Esophagus mucosa (tissue), 1 donor: ENCODE measurements around the gene MAPK4. TPM values are rescaled to one million over a fixed set of nuclear protein-coding genes. Genes with fewer than 3 reads are reported as not detected.
"Not testable (repeated sequence)": the region's sequence is repeated elsewhere in the genome, so short reads cannot be mapped to it uniquely, and the experiment has no call there.

Experiments used
- ATAC-seq: fragments of 200-7000 bp; cut with Tn5 transposase; one replicate; pipeline ENCODE4 v1.9.1; 2020
- total RNA-seq: library from RNA; stranded (reverse); gene quantifications from one replicate; pipeline ENCODE4 v1.2.4, GENCODE V29; 2023
- donor health status: DM: yes; HTN: yes; CAD: no.

The MAPK4 gene
- total RNA-seq, 1 donor from 2014 or later: 0.12 TPM

DNA sequence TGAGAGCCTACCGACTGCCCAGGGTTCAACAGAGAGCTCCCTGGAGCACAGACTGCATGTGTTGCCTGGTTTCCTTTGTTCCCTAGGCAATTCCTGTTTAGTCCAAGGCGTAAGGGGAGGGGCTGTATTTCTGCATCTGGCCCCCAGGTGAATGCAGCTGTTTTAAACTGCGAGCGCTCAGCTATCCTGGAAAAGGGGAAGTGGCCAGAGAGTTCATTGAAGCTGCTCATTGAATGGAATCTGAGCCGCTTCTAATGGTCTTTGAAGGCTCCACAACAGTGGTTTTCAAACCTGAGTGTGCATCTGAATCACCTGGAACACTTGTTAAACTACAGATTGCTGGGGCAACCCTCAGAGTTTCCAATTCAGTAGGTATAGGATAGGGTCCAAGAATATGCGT, 18.1 kb downstream of the MAPK4 start:
- ATAC-seq: no peak

DNA sequence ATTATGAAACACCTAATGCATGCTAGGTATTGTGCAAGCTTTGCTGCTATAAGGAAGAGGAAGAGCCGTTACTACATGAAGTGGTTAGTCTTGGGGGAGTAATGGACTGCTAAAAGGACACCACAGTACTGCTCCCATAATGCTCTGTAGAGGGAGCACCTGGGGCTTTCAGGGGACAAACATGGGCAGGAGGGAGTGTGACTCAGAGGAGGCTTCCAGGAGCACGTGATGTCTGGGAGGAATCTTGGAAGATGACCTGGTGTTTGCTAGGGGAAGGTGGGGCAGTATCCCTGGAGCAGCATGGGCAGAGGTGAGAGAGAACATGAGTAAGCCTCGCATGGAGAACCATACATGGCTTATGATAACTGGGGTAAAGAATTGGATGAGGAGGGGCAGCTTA, 18.8 kb downstream of the MAPK4 start:
- ATAC-seq: peak; percentile 37

DNA sequence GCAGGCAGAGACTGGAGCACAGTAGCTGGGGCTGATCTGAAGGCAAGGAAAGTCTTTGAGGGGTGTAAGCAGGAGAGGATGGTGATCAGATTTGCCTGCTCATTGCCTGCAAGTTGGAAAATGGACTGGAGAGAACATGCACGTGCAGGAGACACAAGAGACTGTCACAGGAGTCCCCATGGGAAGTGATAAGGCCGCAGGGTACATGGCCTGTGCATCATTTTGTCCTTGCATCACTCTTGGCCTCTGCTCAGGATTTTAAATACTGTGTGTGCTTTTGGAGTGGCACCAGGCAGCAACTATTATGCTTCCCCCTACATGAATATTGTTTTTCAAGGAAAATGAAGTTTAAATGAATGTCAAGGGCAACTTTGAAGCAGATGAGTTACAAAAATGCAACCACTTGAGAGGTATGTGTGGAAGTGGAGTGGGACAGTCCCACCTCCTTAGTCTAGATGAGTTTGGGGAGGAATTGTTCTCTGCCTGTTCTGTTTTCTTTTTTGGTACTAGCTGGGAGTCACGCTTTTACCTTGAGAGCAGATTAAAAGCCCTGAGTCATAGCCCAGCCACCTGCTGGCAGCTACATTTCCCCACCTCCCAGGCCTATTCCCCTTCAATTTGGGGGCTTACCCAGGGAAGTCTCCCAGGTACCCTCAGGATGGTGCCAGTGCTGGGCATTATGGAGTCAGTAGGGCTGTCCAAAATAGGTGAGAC, 19.3 kb downstream of the MAPK4 start:
- no peak for ATAC-seq

DNA sequence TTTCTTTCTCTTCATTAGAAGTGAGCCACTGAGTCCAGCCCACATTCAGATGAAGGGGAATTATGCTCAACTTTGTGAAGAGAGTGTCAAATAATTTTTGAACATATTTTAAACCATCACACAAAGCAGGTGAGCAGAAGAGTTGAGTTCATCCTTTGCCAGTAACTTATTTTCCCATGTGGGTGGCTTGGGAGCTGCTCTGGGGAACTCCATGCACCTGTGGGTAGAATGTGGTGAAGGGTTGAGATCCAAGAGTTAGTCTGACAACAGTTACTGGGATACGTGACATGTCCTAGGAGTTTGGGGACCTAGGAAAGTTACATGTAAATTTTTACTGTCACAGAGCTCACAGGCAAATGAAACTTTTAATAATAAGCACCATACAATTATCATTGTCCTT, 21.6 kb downstream of the MAPK4 start:
- no peak for ATAC-seq

DNA sequence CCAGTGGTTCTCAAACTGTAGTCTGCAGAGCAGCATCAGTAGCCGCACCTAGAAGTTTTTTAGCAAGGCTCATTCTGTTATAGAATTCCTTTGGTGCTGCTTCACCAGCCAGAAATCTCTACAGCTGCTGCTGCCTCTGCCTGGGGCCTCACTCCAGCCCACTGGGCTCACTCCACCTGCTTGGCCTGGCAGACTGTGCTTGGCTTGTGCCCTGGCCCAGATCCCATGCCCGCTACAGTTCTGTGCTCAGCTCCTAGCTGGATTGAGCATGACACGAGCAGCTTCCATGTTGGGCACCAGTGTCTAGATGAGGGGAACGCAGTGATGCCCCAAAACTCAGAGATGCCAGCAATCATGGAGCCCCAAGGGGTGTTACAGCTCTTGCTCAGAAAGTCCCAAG, 22.6 kb downstream of the MAPK4 start:
- ATAC-seq: no peak

DNA sequence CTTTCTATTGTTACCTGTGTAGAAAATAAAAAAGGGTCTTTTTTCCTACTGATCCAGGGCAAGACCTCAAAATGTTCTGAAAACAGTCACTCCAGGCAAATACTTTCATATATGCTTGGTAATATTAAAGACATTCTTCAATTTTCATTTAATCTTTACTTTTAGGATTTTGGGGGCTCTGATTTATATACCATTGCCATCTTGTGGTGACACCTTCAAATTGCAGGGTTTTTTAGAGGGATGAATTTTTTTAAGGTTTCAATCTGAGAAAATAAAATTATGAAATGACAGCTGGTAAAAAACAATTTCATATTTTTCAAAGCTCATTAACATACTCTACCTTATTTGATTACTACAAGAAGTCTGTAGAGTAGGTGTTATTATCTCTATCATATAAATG, 26.8 kb downstream of the MAPK4 start:
- ATAC-seq: no peak

DNA sequence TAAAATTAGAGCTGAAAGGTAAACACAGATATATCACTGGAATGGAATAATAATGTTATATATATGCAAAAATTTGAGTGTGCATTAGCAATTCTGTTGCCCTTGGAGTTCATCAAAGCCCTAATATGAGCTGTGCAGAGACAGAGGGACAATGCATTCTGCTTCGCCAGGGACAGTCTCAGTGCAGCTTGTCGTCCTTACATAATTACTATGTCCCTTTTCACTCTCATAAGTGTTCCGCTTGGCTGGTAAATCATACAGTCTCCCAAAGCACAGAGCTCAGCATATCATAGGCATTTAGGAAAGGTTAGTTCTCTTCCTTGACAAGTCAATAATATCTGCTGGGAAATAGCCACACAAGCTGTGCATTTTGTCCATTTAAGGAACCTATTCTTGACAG, 30.7 kb downstream of the MAPK4 start:
- ATAC-seq: no peak

DNA sequence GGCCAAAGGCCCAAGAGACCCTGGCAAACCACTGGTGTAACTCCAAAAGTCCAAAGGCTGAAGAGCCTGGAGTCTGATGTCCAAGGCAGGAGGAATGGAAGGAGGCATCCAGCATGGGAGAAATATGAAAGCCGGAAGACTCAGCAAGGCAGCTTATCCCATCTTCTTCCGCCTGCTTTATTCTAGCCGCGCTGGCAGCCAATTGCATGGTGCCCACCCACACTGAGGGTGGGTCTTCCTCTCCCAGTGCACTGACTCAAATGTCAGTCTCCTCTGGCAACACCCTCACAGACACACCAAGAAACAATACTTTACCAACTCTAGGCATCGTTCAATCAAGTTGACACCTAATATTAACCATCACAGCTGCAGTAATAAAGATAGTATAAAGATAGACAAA, 34.1 kb downstream of the MAPK4 start:
- no peak for ATAC-seq

DNA sequence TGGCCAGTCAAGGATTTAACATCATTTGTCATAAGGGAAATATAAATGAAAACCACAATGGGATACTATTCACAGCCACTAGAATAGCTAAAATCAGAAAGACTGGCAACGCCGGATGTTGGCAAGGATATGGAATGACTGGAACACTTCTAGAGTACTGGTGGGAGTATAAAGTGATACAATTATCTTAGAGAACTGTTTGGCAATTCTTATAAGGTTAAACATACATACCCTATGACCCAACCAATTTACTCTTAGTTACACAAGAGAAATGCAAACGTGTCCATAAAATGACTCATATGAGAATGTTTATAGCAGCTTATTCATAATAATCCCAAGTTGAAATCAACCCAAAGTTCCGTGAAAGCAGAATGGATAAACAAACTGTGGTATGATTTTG, 35.1 kb downstream of the MAPK4 start:
- ATAC-seq: peak; percentile 79

DNA sequence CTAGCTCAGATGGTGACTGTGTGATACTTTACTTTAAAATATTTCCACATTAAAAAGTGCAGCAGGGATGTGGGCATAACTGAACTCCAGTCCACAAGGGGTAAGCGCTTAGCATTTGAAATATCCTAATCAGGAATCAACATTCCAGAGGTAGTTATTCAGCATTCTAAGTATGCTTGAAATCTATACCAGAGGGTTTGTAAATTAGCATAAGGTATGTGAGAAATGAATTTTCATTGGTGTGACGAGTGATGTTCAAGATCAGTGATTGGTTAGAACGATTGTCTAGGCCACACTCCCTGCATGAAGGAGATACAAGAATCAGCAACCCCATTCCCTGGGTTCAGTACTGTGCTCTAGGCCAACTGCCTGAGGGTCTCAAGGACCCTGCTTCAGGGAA, 42.6 kb downstream of the MAPK4 start:
- no peak for ATAC-seq

DNA sequence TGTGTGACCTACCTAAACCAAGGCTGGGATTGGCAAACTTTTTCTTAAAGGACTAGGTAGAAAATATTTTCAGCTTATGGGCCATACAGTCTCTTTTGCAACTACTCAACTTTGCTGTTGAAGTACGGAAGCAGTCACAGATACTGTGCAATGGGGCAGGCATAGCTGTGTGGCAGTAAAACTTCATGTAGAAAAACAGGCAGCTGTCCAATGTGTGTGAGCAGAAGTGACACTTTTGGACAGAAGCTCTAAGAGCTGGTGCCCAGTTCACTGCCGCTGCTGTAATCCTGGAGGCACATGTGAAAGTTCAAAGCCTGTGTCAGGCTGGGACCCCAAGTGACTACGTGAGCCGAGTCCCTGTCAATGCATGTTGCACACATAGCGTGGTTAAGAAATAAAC, 46.7 kb downstream of the MAPK4 start:
- ATAC-seq: no peak

DNA sequence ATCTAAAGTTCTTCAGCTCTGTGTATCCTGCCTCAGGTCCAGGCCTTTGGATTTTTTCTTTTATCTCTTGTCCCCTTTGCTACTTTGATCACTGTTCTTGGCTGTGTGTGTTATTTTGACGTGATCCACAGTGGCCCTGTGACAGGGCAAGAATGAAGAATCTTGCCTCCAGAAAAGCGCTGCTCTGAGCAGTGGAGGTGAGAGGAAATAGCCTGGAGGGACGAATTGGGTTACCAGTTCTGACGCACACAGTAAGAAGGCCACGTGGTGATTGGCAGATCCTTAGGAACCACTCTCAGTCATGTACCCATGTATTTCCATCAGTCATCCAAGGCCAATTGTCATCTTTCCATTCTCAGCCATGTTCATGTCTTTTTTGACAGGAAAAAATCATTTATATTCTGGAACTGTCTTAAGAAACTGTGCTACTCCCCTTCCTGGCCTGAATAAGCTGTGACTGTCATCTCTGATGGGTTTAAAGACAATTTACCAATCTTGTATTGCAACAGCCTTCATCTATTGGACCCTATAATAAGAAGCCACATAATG, 47.6 kb downstream of the MAPK4 start:
- ATAC-seq: no peak

DNA sequence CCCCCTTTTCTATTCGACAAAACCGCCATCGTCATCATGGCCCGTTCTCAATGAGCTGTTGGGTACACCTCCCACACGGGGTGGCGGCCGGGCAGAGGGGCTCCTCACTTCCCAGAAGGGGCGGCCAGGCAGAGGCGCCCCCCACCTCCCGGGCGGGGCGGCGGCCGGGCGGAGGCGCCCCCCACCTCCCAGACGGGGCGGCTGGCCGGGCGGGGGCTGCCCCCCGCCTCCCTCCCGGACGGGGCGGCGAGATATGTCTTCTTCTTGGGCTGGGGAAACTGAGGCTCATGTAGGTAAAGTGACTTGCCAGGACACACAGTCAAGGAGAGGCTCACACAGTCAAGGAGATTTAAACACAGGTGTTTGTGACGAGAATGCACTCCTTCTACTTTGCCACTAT, 49.3 kb downstream of the MAPK4 start:
- not testable (repeated sequence) for ATAC-seq

DNA sequence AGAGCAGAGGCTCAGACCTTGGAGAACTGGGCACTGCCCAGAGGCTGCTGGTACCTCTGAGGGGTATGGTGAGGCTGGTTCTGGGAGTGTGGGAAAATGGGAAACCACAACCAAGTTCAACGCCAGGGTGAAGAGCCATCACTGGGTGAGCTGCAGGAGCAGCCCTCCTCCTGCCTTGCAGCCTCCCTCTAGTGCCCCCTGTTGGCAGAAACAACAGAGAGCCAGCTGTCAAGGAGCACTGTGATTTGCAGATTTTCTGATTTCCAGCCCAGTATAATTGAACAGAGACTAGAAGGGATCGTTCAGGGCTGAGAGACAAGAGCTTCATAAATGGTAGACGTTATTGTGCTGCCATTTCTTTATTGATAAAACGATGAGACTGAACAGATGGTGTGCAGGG, 50.5 kb downstream of the MAPK4 start:
- no peak for ATAC-seq

DNA sequence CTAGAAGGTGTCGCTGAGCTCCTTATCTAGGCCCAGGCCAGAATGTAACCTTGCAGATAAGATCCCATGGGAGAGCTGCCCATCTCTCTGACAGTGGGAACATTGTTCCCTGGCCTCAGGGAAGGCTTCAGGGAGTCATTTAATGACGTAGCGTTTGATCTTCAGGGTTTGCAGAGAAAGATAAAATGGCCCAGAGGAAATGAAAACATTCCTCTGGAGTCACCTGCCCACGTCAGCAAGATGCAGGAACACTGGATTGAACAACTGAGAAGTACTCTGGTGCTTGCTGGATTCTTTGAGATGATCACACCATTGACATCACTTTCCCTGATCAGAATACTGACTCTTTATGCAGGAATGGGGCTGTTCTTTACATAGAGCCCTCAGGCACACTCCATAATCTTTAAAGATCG, 51.6 kb downstream of the MAPK4 start:
- no peak for ATAC-seq

DNA sequence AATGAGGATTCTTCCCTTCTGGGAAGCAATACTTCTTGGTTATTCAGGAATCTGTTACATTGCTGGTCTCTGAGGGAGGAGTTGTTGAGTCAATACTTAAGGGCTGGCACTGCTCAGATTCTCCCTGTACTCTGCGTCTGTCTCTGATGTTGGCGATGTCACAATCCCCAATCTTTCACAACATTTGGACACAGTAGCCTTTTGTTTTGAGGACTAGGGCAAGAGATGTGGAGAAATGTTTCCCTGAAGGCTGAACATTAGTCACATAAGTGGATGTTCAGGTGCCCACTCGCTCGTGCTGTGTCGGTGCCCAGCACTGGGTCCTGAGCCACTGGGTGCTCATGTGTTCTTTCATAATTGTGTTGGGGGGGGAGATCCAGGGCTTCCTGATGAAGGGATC, 55.0 kb downstream of the MAPK4 start:
- peak; percentile 91 for ATAC-seq

DNA sequence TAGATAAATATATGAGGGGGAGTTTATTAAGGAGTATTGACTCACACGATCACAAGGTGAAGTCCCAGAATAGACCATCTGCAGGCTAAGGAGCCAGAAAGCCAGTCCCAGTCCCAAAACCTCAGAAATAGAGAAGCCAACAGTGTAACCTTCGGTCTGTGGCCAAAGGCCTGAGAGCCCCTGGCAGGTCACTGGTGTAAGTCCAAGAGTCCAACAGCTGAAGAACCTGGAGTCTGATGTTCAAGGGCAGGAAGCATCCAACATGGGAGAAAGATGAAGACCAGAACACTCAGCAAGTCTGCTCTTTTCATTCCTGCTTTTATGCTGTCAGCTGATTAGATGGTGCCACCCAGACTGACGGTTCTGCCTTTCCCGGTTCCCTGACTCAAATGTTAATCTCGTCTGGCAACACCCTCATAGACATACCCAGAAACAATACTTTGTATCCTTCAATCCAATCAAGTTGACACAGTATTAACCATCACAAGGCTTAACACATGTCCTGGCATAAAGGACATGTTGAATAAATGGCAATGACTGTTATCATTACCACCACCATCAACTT, 56.7 kb downstream of the MAPK4 start:
- ATAC-seq: peak; percentile 61

DNA sequence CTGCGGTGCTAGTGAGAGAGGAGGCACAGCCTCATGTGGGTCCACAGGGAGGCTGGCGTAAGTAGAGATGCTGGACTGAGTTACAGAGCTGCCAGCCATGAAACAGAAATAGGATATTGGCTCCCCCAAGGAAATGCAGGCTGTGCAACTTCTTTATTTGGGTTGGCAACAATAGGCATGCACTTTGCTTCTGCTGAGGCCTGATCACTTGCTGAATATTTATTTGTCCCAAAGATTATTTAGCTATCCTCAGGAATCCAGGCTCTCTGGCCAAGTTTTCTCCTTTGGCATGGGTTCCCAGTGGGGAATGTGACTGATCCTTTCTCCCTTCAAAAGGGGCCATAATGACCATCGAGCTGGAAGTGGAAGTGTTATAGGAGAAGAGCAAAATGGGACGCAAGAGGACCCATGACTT, 60.0 kb downstream of the MAPK4 start:
- ATAC-seq: no peak

DNA sequence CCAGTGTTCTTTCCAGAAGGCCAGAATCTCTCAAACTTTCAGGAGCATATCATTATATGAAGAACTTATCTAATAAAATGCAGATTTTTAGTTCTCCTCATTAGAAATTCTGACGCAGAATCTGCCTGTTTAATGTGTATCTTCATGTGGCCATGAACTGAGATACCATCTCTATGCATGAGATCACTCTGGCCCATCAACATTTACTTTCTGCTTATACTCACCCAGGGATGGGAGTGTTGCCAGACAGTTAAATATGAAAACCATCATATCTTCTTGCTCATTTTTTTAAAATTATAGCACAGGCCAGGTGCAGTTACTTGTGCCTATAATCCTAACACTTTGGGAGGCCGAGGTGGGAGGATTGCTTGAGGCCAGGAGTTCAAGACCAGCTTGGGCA, 60.4 kb downstream of the MAPK4 start:
- ATAC-seq: no peak

DNA sequence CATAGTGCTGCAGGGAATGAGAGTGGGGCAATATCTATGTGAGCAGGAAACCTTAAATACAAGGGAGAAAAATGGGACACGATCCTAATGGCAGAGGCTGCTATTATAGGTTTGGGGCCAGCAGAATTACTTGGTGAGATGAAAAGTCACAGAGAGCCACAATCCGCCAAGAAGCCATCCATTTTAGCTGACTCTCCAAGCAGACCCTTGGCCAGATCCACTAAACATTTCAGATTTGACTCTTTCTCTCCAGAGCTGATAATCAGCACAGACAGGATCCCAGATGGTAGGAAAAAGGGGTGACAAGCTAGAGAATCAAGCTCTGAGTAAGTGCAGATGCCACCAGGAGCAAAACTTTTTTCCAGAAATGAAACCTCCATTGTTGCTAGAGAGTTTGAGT, 61.5 kb downstream of the MAPK4 start:
- ATAC-seq: no peak

DNA sequence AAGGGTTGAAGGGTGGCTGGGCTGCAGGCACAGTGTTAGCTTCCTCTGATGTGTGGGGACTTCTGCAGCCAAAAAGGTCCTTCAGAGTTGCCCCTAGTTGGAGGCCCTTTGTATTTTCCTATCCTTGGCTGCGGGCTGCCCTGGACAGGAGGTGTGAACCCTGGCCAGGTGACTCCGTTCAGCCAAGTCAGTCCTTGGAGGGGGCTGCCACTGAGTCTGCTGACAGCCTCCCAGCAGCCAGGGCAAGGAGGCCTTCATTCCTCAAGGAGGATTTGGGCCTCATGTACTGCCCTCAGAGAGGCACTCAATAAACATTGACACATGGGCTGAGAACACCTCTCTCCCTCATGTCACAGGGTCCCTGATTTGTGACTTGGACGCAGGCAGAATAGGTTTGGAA, 62.4 kb downstream of the MAPK4 start:
- no peak for ATAC-seq

DNA sequence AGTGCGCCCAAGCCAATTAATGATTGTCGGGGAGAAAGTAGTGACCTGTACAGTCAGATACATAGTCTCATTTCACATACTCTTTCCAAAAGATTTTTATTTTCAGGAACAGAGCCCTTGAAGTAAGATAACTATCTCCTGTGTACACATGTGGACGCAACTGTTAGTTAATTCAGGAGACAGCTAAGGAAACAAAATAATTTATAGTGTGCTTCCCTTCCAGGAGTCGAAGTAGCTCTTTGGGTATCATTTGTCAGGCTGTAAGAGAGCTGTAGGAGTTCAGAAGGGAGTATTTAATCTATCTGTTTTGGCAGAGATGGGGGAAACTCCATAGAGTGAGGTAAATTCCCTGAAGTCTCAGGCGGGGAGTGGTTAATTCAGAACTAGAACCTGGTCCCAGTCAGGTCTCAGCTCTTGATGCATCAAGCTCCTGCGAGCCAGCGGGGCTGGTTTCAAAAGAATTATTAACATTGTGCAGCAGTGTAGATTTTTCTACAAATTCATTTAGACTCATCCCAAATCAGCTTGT, 63.0 kb downstream of the MAPK4 start:
- ATAC-seq: no peak

DNA sequence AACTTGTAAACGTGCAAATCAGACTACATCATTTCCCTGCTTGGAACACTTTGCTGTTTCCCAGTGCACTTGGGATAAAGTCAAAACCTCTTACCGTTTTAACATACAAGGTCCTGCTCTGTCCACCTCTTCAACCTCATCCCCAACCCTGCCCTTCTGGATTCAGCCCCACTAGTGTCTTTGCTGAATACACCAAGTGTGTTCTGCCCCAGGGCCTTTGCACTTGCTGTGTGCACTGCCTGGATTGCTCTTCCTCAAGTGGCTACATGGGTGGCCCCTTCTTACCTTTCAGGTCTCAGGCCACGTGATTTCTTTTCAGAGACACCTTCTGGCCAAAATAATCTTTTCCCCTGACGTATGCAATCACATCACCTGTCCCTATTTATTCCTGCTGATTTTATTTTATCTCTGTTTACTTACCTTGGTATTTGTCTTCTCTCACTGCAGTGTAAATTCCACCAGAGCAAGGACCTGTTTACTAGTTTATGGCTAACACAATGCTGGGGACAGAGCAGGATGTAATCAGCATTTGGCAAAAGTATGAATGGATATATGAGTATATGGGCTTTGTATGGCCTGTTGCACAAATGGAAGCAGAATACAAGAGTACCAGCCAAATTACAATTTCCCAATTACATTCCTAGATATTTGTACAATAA, 63.9 kb downstream of the MAPK4 start:
- ATAC-seq: no peak

DNA sequence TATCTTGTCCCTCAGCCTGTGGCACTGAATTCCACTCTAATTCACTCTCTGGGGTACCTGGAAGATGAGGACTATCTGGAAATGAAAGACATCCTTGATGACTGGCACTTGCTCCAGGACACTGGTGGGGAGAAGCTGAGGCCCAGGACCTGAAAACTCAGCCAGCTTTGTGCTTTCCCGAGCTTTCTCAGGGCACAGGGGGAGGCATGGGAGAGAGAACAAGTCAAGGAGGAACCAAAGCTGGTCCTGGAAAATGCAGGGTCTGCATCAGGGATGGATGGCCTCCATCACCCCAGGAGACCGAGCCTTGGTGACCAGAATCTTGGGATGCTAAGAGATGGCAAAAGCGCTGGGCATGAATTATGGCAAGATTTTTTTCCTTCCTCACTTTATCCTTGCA, 65.1 kb downstream of the MAPK4 start:
- ATAC-seq: no peak
